Suppressor macrophage treated with lipopolysaccharide for 1 hour (primary cell): ENCODE measurements around the gene CLEC7A.

ENCODE experiments used
- DNase-seq, 3 donors: peaks; one replicate each; pipeline ENCODE4 v3.0.0-alpha.2; 2020 to 2022

Gene CLEC7A

GRCh38 chr12:10130042-10130441 lies at the start of gene CLEC7A:
TSS of gene CLEC7A (minus strand) at chr12:10130199. CDS start at chr12:10130082, 117 bp downstream.
- peak; percentile 69 to 93 (median 85) for DNase-seq

- peak; percentile 30 to 73 (median 64) for DNase-seq
Measured at GRCh38 chr12:10179776-10180181, 49.8 kb upstream of the CLEC7A start.

GRCh38 chr12:10178821-10179220 lies 48.8 kb upstream of the CLEC7A start, which contains the start of gene TMEM52B:
TSS of gene TMEM52B (plus strand) at chr12:10179032. CDS start at chr12:10179575, 543 bp downstream.
- no peak for DNase-seq

- DNase-seq = no peak
Measured at GRCh38 chr12:10175846-10176636, 46.0 kb upstream of the CLEC7A start.

- DNase-seq = no peak
Measured at GRCh38 chr12:10174986-10175614, 45.1 kb upstream of the CLEC7A start.

- DNase-seq = peak; percentile 73 to 92 (median 89)
Measured at GRCh38 chr12:10171973-10172728, 42.2 kb upstream of the CLEC7A start, which contains the start of gene OLR1. TSS of gene OLR1 (minus strand) at chr12:10172132. CDS start at chr12:10172077, 55 bp downstream.

GRCh38 chr12:10170216-10170615 lies 40.2 kb upstream of the CLEC7A start:
- no peak for DNase-seq

- DNase-seq = no peak
Measured at GRCh38 chr12:10169104-10169503, 39.1 kb upstream of the CLEC7A start.

- DNase-seq = peak; percentile 77 to 92 (median 87)
Measured at GRCh38 chr12:10167599-10167998, 37.6 kb upstream of the CLEC7A start.

- DNase-seq = no peak
Measured at GRCh38 chr12:10165421-10165820, 35.4 kb upstream of the CLEC7A start.

- DNase-seq = no peak
Measured at GRCh38 chr12:10163084-10163483, 33.1 kb upstream of the CLEC7A start.

- peak; percentile 42 to 61 (median 59) for DNase-seq
Measured at GRCh38 chr12:10160617-10161385, 30.8 kb upstream of the CLEC7A start.

GRCh38 chr12:10159280-10159679 lies 29.3 kb upstream of the CLEC7A start:
- DNase-seq = peak in 1 of 3 donors; percentile 36

- DNase-seq = peak; percentile 28 to 45 (median 36)
Measured at GRCh38 chr12:10158406-10158805, 28.4 kb upstream of the CLEC7A start.

GRCh38 chr12:10155966-10156365 lies 26.0 kb upstream of the CLEC7A start:
- DNase-seq = peak; percentile 18 to 69 (median 64)

GRCh38 chr12:10154145-10154496 lies 24.1 kb upstream of the CLEC7A start:
- peak in 1 of 3 donors; percentile 11 for DNase-seq

- DNase-seq = peak; percentile 74 to 87 (median 79)
Measured at GRCh38 chr12:10153271-10154144, 23.5 kb upstream of the CLEC7A start.

GRCh38 chr12:10151621-10152020 lies 21.6 kb upstream of the CLEC7A start:
- no peak for DNase-seq

GRCh38 chr12:10147714-10148403 lies 17.9 kb upstream of the CLEC7A start:
- no peak for DNase-seq

GRCh38 chr12:10142976-10143589 lies 13.1 kb upstream of the CLEC7A start:
- peak; percentile 56 to 71 (median 68) for DNase-seq
